Esophagus muscularis mucosa (tissue), 4 donors: Measurements from ENCODE around the gene DSTYK. TPM values are rescaled to one million over a fixed set of nuclear protein-coding genes. Genes with fewer than 3 reads are reported as not detected.
A peak's percentile ranks its signal among the peaks of the same experiment; 100 is the strongest.

Source experiments
- DNase-seq: peaks from one replicate; pipeline ENCODE4 v3.0.0-alpha.2; 2017; ENCODE audit errors: extremely low spot score
- H3K27ac ChIP-seq, 4 donors: fragments of 200-600 bp; sonication (generic); replicated peaks in 1 of 4; 1 replicate in 3 of 4; 2 replicates in 1 of 4; pipeline ENCODE4 v1.5.1; 2016 to 2019; ENCODE audit warnings: mild to moderate bottlenecking in 1 of 4
- H3K27me3 ChIP-seq, 4 donors: fragments of 200-600 bp; sonication (generic); one replicate each; pipeline versions ENCODE4 v1.5.1 to v1.6.0; 2016 to 2019
- H3K36me3 ChIP-seq, 4 donors: fragments of 200-600 bp; sonication (generic); one replicate each; pipeline ENCODE4 v1.5.1; 2016 to 2019
- H3K4me1 ChIP-seq, 4 donors: fragments of 200-600 bp; sonication (generic); one replicate each; pipeline ENCODE4 v1.5.1; 2016 to 2019
- H3K4me3 ChIP-seq, 4 donors: fragments of 200-600 bp; sonication (generic); 1 replicate in 2 of 4; 2 replicates in 2 of 4; pipeline ENCODE4 v1.5.1; 2016 to 2019; ENCODE audit warnings: mild to moderate bottlenecking in 4 of 4, moderate library complexity in 1 of 4
- H3K9me3 ChIP-seq, 4 donors: fragments of 200-600 bp; sonication (generic); 1 replicate in 3 of 4; 2 replicates in 1 of 4; pipeline ENCODE4 v1.5.1; 2016 to 2019
- CTCF ChIP-seq, 3 experiments: fragments of 200-600 bp in 2 of 3; fragments of 450-650 bp in 1 of 3; sonication (generic) in 2 of 3; IDR thresholded peaks; one replicate each; pipeline ENCODE4 v1.5.1; 2017 to 2019; ENCODE audit warnings: antibody characterized with exemption in 3 of 3, mild to moderate bottlenecking in 2 of 3, moderate library complexity in 1 of 3
- EP300 ChIP-seq: sonication (generic); formaldehyde crosslinking; IDR thresholded peaks from one replicate; pipeline ENCODE4 v1.6.1; 2017; ENCODE audit warnings: antibody characterized with exemption
- POLR2A ChIP-seq: fragments of 450-650 bp; IDR thresholded peaks from one replicate; pipeline ENCODE4 v1.6.1; 2017; ENCODE audit warnings: antibody characterized with exemption, moderate library complexity, mild to moderate bottlenecking, low read depth
- POLR2AphosphoS5 ChIP-seq, 2 donors: sonication (generic); formaldehyde crosslinking; IDR thresholded peaks; one replicate each; pipeline ENCODE4 v1.6.1; 2017; ENCODE audit warnings: antibody characterized with exemption in 2 of 2
- WGBS: methylation state at CpG from one replicate; pipeline ENCODE4 v1.1.5; 2018; 5-methylcytosine and 5-hydroxymethylcytosine counted together
- intact Hi-C: fragments of 100-400 bp; cut with DNase I; formaldehyde crosslinking; loops from one replicate; pipeline ENCODE4 v1.15.1; 2023
- total RNA-seq, 4 donors: library from RNA; depleted of rRNA; stranded (reverse); fragments of >200 nt; gene quantifications; one replicate each; pipeline versions ENCODE4 v1.1.0 to v1.2.1, GENCODE V29; 2016

Gene DSTYK
- total RNA-seq, 4 donors from 2014 or later = 12.0 to 16.1 (median 13.9) TPM

GRCh38 chr1:205226868-205227583 is 15.5 kb upstream of the DSTYK start:
- no peaks in the 10 kb centered on the region for H3K9me3 ChIP-seq
- H3K4me3 ChIP-seq = peak overlapping the region; percentile 60 to 81 (median 65)
- no peak for TF ChIP-seq CTCF (IDR thresholded peaks at IDR 0.05)
- no peak for TF ChIP-seq POLR2A
- no peak for TF ChIP-seq POLR2AphosphoS5 (IDR thresholded peaks at IDR 0.05)
- TF ChIP-seq EP300 = no peak
- intact Hi-C loops = no loop called here
- H3K36me3 ChIP-seq = no peaks in the 10 kb centered on the region
- peak; percentile 77 for DNase-seq
- H3K27me3 ChIP-seq = no peaks in the 10 kb centered on the region
- H3K27ac ChIP-seq = peak overlapping the region; percentile 5 to 49 (median 15)
- 11% methylated on average over 8 of the region's 8 CpGs for WGBS
- H3K4me1 ChIP-seq = peaks cover 19 to 40% (median 35%) of the 10 kb centered on the region in 4 donors

- Histone ChIP-seq H3K36me3 (no peaks in the 10 kb centered on the region), H3K9me3 (no peaks in the 10 kb centered on the region), H3K4me3 (no peak overlapping the region), H3K27me3 (no peaks in the 10 kb centered on the region), H3K4me1 (peaks cover 19 to 40% (median 35%) of the 10 kb centered on the region in 4 donors), H3K27ac (no peak overlapping the region)
- TF ChIP-seq EP300 (no peak), POLR2A (no peak), POLR2AphosphoS5 (IDR thresholded peaks at IDR 0.05) (no peak), CTCF (IDR thresholded peaks at IDR 0.05) (no peak)
- intact Hi-C loops = no loop called here
- no peak for DNase-seq
- 63% methylated on average over 11 of the region's 11 CpGs for WGBS
These were observed 14.6 kb upstream of the DSTYK start for GRCh38 chr1:205225901-205226765.

- no peak overlapping the region for H3K27ac ChIP-seq
- no peak for DNase-seq
- no peaks in the 10 kb centered on the region for H3K9me3 ChIP-seq
- H3K27me3 ChIP-seq = no peaks in the 10 kb centered on the region
- no peak overlapping the region for H3K4me3 ChIP-seq
- intact Hi-C loops = loop anchor here (5.0 kb wide), 1 partner anchor 38 kb away; no protein-coding TSS in a partner anchor
- TF ChIP-seq EP300 = no peak
- TF ChIP-seq POLR2A = no peak
- TF ChIP-seq CTCF (IDR thresholded peaks at IDR 0.05) = no peak
- no peak for TF ChIP-seq POLR2AphosphoS5 (IDR thresholded peaks at IDR 0.05)
- no peaks in the 10 kb centered on the region for H3K36me3 ChIP-seq
- peaks cover 13 to 31% (median 28%) of the 10 kb centered on the region in 4 donors for H3K4me1 ChIP-seq
These were observed 13.2 kb upstream of the DSTYK start for GRCh38 chr1:205224736-205225135.

GRCh38 chr1:205220421-205220820 is 8.9 kb upstream of the DSTYK start:
- Histone ChIP-seq H3K27ac (no peak overlapping the region), H3K4me3 (no peak overlapping the region), H3K27me3 (no peaks in the 10 kb centered on the region), H3K4me1 (no peaks in the 10 kb centered on the region), H3K9me3 (no peaks in the 10 kb centered on the region), H3K36me3 (no peaks in the 10 kb centered on the region)
- intact Hi-C loops = loop anchor here (5.0 kb wide), 1 partner anchor 42 kb away; no protein-coding TSS in a partner anchor
- 67% methylated on average over 2 of the region's 2 CpGs for WGBS
- DNase-seq = no peak
- TF ChIP-seq POLR2AphosphoS5 (IDR thresholded peaks at IDR 0.05) (no peak), CTCF (IDR thresholded peaks at IDR 0.05) (no peak), EP300 (no peak), POLR2A (no peak)
